LNCAP (cell line): ENCODE data around the gene P2RY2.

Source experiments
- CTCF ChIP-seq: fragments of 450-650 bp; IDR thresholded peaks from 2 replicates; pipeline ENCODE4 v1.5.1; 2017; ENCODE audit warnings: mild to moderate bottlenecking

Gene P2RY2

DNA sequence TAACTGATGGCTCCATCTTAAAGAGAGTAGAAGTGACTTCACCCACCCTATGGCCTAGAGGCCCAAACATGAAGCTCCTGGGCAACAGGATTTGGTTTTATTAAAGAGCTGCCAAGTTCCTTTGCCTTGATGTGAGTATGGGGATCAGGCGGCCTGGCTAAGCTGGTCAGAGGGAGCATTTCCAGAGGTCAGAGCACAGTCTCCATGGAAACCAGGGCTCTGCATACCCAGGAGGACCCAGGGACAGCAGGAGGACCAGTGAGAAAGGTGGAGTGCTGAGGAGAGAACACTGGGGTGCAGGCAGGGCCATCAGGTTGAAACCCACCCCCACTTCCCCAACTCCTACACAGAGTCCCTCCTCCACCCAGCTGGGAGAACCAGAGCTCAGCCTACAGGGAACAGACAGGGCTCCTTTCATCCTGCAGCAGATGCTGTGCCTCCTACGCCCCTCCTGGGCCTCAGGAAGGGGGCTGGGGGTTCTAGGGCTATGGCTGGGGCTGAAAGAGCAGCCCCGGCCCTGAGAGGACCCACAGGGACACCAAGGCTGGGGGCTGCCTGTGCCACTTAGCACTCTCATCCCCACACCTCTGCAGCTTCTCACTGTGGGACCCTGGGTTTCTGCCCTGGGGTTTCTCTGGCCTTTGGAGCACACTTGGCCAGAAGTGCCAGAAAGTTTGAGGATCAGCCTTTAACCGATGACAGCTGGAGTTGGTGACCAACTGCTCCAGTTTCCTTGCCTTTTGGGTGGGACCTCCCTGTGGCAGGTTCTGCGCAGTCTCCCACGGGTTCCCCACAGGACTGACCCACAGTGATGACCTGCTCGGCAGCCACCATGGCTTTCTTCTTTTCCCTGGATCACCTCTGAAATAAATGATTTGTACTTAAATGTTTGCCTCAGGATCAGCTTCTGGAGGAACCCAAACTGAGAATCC is 40.3 kb downstream of the P2RY2 start:
- TF ChIP-seq CTCF = no peak

DNA sequence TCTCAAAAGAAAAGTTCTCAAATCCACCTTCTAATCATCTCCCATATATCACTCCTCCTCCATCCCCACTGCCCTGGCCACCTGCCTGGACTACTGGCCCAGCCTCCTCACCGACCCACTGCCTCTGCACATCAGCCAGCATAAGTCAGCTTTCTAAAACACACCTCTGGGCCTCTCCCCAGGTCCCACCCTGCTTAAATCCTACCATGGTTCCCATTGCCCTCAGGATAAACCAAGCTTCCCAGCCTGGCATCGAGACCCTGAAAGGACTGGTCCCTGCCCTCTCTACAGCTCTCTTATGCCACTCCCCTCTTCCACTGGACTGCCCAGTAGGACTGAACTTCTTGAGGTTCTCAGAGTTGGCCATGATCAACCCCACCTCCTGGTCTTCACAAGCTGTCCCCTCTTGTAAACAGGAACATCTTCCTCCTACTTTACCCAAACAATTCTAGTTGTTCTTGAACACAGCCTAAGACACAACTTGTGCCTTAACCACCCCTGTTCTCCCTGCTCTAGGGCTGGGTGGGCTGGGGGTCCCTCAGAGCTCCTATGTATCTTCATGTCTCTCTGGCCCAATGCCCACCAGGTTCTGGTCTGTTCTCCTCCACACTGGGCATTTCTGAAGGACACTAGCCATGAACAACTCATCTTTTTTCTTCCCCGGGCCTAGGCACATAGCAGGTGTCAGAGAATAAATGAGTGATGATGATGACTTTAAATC is 41.5 kb downstream of the P2RY2 start:
- no peak for TF ChIP-seq CTCF

DNA sequence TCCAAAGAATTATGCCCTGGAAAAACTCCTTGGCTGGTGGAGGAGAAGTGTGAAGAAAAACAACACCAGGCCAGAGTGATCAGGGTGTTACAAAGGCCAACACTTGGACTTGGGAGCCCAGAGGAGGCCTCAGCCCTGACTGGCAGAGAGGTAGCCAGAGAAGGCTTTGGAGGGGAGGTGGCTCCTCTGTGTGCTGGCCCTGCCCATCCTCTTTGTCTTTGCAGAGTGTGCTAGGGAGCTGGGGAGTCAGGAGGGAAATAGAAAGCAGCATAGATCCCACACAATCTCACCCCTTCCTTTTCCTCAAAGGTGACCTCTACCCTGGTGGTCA is 42.0 kb downstream of the P2RY2 start:
- TF ChIP-seq CTCF = no peak

DNA sequence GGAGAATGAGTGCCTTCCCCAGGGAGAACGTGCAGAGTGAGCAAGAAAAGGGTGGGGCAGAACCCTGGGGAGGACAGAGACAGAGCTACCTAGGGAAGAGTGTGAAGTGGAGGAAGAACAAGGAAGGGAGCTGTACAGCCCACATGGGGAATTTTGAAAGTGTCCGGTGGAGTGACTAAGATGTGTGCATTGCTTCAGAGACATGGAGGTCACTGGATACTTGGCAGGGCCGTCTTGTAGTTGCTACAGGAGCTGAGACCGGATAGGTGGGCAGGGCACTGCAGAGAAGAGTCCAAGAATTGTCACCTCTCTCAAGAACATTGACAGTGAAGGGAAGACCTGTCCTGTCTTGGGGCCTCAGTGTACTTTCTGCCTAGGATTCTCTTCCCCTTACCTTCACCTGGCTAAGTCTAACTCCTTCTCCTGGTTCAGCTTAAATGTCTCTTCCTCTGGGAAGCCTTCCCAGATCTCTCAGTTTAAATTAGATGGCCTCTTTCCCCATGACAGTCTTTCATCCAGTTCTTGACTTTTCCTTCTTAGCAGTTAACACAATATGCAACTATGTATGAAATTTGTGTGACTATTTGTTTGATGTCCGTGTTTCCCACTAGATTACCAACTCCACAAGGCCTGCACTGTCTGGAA is 44.9 kb downstream of the P2RY2 start:
- no peak for TF ChIP-seq CTCF

- TF ChIP-seq CTCF = no peak
Observed at GRCh38 chr11:73263640-73264039, 45.6 kb downstream of the P2RY2 start.

DNA sequence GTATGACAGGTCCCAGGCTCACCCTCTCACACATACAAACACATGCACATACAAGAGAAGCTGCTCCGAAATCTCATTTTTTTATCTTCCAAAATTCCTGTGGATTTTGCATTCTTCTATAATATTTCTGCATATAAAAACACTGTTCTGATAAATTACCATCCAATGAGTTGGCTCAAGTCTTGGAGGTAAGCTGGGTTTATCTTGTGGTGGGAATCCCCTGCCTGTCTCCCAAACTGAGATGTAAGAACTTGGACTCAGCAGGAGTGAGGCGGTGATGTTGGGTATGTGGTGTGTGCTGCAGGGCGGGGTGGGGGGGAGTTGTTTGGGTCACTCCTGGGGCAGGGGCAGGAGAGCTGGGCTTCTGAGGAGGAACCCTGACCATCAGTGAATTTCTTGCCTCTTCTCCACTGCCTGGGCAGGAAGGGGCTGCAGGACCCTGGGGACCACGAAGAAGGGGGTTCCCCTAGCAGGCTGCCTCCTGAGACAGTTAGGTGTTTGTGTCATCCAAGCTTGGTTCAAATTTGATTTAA is 47.3 kb downstream of the P2RY2 start:
- no peak for TF ChIP-seq CTCF

GRCh38 chr11:73265853-73266645 is 48.0 kb downstream of the P2RY2 start:
- no peak for TF ChIP-seq CTCF
